ENCODE data around the gene COG4.

Gene COG4

GRCh38 chr16:70470141-70470926 lies 53.0 kb downstream of the COG4 start:
- Histone ChIP-seq H3K36me3 (ENCODE audit: control insufficient read depth, insufficient read depth, low read length) (peaks cover 8% of the 10 kb centered on the region), H3K27me3 (replicated peaks; ENCODE audit: control insufficient read depth, insufficient read depth, low read length) (no peaks in the 10 kb centered on the region), H3K4me3 (replicated peaks; ENCODE audit: low read depth, low read length) (no peak overlapping the region)
- DNase-seq (ENCODE audit: extremely low read depth, insufficient read length), result no peak
- TF ChIP-seq CTCF (IDR thresholded peaks at IDR 0.05; ENCODE audit: insufficient read depth, low read length, poor library complexity, severe bottlenecking), result no peak

GRCh38 chr16:70468776-70469525 lies 54.4 kb downstream of the COG4 start:
- DNase-seq (ENCODE audit: extremely low read depth, insufficient read length), result no peak
- TF ChIP-seq CTCF (IDR thresholded peaks at IDR 0.05; ENCODE audit: insufficient read depth, low read length, poor library complexity, severe bottlenecking), result no peak
- Histone ChIP-seq H3K27me3 (replicated peaks; ENCODE audit: control insufficient read depth, insufficient read depth, low read length) (no peaks in the 10 kb centered on the region), H3K4me3 (replicated peaks; ENCODE audit: low read depth, low read length) (no peak overlapping the region), H3K36me3 (ENCODE audit: control insufficient read depth, insufficient read depth, low read length) (peaks cover 13% of the 10 kb centered on the region)

DNA sequence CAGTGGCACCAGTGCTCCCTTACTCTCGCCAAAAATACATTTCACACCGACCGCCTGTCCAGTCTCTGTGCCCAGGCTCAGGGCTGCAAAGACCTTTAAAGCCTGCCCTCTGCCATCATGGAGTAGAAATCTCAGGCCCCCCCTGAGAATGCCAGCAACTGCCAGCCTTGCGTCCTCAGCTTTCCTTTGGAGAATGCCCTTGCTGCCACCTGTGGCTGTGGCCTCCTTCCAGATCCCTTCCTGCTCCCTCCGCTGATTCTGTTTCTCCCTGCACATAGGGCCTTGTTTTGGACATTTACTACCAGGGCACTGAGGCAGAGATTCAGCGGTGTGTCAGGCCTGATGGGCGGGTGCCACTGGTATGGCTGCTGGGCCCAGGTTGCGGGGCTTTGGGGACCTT lies 55.7 kb downstream of the COG4 start:
- Histone ChIP-seq H3K36me3 (ENCODE audit: control insufficient read depth, insufficient read depth, low read length) (peaks cover 10% of the 10 kb centered on the region), H3K27me3 (replicated peaks; ENCODE audit: control insufficient read depth, insufficient read depth, low read length) (no peaks in the 10 kb centered on the region), H3K4me3 (replicated peaks; ENCODE audit: low read depth, low read length) (no peak overlapping the region)
- no peak for TF ChIP-seq CTCF (IDR thresholded peaks at IDR 0.05; ENCODE audit: insufficient read depth, low read length, poor library complexity, severe bottlenecking)
- no peak for DNase-seq (ENCODE audit: extremely low read depth, insufficient read length)

- Histone ChIP-seq H3K27me3 (replicated peaks; ENCODE audit: control insufficient read depth, insufficient read depth, low read length) (no peaks in the 10 kb centered on the region), H3K4me3 (replicated peaks; ENCODE audit: low read depth, low read length) (no peak overlapping the region), H3K36me3 (ENCODE audit: control insufficient read depth, insufficient read depth, low read length) (peaks cover 10% of the 10 kb centered on the region)
- DNase-seq (ENCODE audit: extremely low read depth, insufficient read length), result no peak
- peak; percentile 6 for TF ChIP-seq CTCF (IDR thresholded peaks at IDR 0.05; ENCODE audit: insufficient read depth, low read length, poor library complexity, severe bottlenecking)
Observed at GRCh38 chr16:70467113-70467512, 56.2 kb downstream of the COG4 start.

DNA sequence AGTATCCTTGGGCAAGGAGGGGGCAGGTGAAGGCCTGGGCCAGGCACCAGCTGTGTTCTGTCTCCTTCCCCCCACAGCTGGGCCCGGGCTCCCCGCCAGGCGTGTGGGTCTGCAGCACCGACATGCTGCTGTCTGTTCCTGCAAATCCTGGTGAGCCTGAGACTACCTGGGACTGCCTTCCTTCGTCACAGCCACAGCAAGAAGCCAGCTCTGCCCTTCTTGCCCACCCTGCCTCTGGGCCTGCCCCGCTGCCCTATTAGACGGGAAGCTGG lies 56.6 kb downstream of the COG4 start:
- no peak for DNase-seq (ENCODE audit: extremely low read depth, insufficient read length)
- Histone ChIP-seq H3K36me3 (ENCODE audit: control insufficient read depth, insufficient read depth, low read length) (peaks cover 10% of the 10 kb centered on the region), H3K4me3 (replicated peaks; ENCODE audit: low read depth, low read length) (no peak overlapping the region), H3K27me3 (replicated peaks; ENCODE audit: control insufficient read depth, insufficient read depth, low read length) (no peaks in the 10 kb centered on the region)
- no peak for TF ChIP-seq CTCF (IDR thresholded peaks at IDR 0.05; ENCODE audit: insufficient read depth, low read length, poor library complexity, severe bottlenecking)

Data from GM06990 (cell line).